Ishikawa (cell line): Measurements from ENCODE around the gene RAB3D.

Experiments
- CEBPB ChIP-seq: IDR thresholded peaks from 2 replicates; pipeline ENCODE4 v1.6.1; 2012
- CREB1 ChIP-seq: IDR thresholded peaks from 2 replicates; pipeline ENCODE4 v1.6.1; 2012; ENCODE audit warnings: low read depth
- EGR1 ChIP-seq: IDR thresholded peaks from 2 replicates; pipeline ENCODE4 v1.6.1; 2012
- EP300 ChIP-seq: IDR thresholded peaks from 2 replicates; pipeline ENCODE4 v1.6.1; 2012; ENCODE audit warnings: borderline replicate concordance
- FOXM1 ChIP-seq: IDR thresholded peaks from 2 replicates; pipeline ENCODE4 v1.6.1; 2012; ENCODE audit warnings: low read depth, borderline replicate concordance
- NFIC ChIP-seq: IDR thresholded peaks from 2 replicates; pipeline ENCODE4 v1.6.1; 2012
- TAF1 ChIP-seq: IDR thresholded peaks from 2 replicates; pipeline ENCODE4 v1.6.1; 2012; ENCODE audit warnings: low read depth, mild to moderate bottlenecking
- TEAD4 ChIP-seq: IDR thresholded peaks from 2 replicates; pipeline ENCODE4 v1.6.1; 2012
- ZBTB7A ChIP-seq: IDR thresholded peaks from 2 replicates; pipeline ENCODE4 v1.6.1; 2012; ENCODE audit warnings: low read depth
- TF ChIP-seq, protein P1 (sequence below): IDR thresholded peaks from 2 replicates; pipeline ENCODE4 v1.6.1; 2012
- TF ChIP-seq, protein P2 (sequence below): IDR thresholded peaks from 2 replicates; pipeline ENCODE4 v1.6.1; 2012; ENCODE audit warnings: low read depth, mild to moderate bottlenecking

DNA sequence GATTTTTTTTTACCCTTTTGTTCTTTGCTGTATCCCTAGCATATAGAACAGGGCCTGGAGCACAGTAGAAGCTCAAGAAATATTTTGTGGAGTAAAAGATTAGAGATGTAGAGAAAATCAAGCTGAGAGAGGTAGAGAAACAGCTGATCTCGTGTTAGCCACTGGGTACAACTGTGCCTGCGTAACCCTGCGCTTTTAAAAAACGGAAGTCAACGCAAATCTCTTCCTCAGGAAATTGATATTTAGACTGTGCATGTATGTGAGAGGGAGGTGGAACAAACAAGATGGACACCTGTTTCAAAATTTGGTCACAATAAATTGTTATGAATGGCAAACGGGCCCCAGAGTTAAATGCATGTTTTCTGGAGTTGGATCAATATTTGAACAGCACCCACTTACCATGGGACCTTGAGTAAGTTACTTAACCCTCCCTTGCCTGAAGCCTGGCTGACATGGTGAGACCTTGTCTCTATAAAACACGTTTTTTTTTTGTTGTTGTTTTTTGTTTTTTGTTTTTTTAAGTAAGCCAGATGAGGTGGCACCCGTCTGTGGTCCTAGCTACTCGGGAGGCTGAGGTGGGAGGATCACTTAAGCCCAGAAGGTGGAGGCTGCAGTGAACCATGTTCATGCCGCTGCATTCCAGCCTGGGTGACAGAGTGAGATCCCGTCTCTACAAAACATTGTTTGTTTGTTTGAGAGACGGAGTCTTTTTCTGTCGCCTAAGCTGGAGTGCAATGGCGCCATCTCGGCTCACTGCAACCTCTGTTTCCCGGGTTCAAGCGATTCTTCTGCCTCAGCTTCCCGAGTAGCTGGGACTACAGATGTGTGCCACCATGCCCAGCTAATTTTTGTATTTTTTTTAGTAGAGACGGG lies 47.9 kb upstream of the RAB3D start:
- TF ChIP-seq EP300 (no peak), NFIC (no peak), EGR1 (no peak), TAF1 (no peak), TEAD4 (no peak), CREB1 (no peak), ZBTB7A (no peak), FOXM1 (no peak), CEBPB (no peak)
- TF ChIP-seq, protein P1, sequence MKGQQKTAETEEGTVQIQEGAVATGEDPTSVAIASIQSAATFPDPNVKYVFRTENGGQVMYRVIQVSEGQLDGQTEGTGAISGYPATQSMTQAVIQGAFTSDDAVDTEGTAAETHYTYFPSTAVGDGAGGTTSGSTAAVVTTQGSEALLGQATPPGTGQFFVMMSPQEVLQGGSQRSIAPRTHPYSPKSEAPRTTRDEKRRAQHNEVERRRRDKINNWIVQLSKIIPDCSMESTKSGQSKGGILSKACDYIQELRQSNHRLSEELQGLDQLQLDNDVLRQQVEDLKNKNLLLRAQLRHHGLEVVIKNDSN, result no peak
- TF ChIP-seq, protein P2, sequence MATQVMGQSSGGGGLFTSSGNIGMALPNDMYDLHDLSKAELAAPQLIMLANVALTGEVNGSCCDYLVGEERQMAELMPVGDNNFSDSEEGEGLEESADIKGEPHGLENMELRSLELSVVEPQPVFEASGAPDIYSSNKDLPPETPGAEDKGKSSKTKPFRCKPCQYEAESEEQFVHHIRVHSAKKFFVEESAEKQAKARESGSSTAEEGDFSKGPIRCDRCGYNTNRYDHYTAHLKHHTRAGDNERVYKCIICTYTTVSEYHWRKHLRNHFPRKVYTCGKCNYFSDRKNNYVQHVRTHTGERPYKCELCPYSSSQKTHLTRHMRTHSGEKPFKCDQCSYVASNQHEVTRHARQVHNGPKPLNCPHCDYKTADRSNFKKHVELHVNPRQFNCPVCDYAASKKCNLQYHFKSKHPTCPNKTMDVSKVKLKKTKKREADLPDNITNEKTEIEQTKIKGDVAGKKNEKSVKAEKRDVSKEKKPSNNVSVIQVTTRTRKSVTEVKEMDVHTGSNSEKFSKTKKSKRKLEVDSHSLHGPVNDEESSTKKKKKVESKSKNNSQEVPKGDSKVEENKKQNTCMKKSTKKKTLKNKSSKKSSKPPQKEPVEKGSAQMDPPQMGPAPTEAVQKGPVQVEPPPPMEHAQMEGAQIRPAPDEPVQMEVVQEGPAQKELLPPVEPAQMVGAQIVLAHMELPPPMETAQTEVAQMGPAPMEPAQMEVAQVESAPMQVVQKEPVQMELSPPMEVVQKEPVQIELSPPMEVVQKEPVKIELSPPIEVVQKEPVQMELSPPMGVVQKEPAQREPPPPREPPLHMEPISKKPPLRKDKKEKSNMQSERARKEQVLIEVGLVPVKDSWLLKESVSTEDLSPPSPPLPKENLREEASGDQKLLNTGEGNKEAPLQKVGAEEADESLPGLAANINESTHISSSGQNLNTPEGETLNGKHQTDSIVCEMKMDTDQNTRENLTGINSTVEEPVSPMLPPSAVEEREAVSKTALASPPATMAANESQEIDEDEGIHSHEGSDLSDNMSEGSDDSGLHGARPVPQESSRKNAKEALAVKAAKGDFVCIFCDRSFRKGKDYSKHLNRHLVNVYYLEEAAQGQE, result no peak
